Hepatocyte (in vitro differentiated cells): ENCODE results near the gene OTOGL.

Source experiments
- EZH2 ChIP-seq: fragments of 200-600 bp; sonication (generic); IDR thresholded peaks from 2 replicates; pipeline ENCODE4 v1.6.1; 2016; ENCODE audit warnings: antibody characterized with exemption, mild to moderate bottlenecking, borderline replicate concordance
- EZH2phosphoT487 ChIP-seq: fragments of 200-600 bp; sonication (generic); IDR thresholded peaks from one replicate; pipeline ENCODE4 v1.6.1; 2018; ENCODE audit warnings: antibody characterized with exemption, mild to moderate bottlenecking, low read depth, moderate library complexity; ENCODE audit not compliant: unreplicated experiment, severe bottlenecking
- TF ChIP-seq, protein P1 (sequence below): fragments of 200-600 bp; sonication (generic); IDR thresholded peaks from 2 replicates; pipeline ENCODE4 v1.5.1; 2016; ENCODE audit warnings: antibody characterized with exemption, mild to moderate bottlenecking; ENCODE audit not compliant: poor library complexity

- no peak for TF ChIP-seq EZH2phosphoT487
- TF ChIP-seq, protein P1, sequence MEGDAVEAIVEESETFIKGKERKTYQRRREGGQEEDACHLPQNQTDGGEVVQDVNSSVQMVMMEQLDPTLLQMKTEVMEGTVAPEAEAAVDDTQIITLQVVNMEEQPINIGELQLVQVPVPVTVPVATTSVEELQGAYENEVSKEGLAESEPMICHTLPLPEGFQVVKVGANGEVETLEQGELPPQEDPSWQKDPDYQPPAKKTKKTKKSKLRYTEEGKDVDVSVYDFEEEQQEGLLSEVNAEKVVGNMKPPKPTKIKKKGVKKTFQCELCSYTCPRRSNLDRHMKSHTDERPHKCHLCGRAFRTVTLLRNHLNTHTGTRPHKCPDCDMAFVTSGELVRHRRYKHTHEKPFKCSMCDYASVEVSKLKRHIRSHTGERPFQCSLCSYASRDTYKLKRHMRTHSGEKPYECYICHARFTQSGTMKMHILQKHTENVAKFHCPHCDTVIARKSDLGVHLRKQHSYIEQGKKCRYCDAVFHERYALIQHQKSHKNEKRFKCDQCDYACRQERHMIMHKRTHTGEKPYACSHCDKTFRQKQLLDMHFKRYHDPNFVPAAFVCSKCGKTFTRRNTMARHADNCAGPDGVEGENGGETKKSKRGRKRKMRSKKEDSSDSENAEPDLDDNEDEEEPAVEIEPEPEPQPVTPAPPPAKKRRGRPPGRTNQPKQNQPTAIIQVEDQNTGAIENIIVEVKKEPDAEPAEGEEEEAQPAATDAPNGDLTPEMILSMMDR, result no peak
- no peak for TF ChIP-seq EZH2
Measured at GRCh38 chr12:80222261-80222660, 122.9 kb downstream of the OTOGL start.
